HepG2 (cell line): ENCODE results near the gene STX12.

ENCODE experiments used
- GABPA ChIP-seq, 2 experiments: IDR thresholded peaks; 2 replicates each; pipeline ENCODE4 v1.6.1; 2011 to 2016; ENCODE audit warnings: low read depth in 2 of 2, low read length in 1 of 2, missing biosample characterization in 1 of 2, missing genetic modification characterization in 1 of 2
- MAZ ChIP-seq, 2 experiments: sonication (generic) in 1 of 2; formaldehyde crosslinking in 1 of 2; IDR thresholded peaks; 2 replicates each; pipeline versions ENCODE4 v1.5.0 to v1.6.1; 2012 to 2020; ENCODE audit warnings: low read depth in 2 of 2, mild to moderate bottlenecking in 2 of 2, borderline replicate concordance in 1 of 2, improper control_type of control experiment in 1 of 2, low read length in 1 of 2, missing genetic modification reagents in 1 of 2, moderate library complexity in 1 of 2
- MXI1 ChIP-seq: IDR thresholded peaks from 3 replicates; pipeline ENCODE4 v1.6.1; 2012; ENCODE audit warnings: low read depth, low read length, inconsistent platforms, borderline replicate concordance
- POLR2A ChIP-seq, 2 experiments: IDR thresholded peaks; 2 replicates each; pipeline ENCODE4 v1.6.1; 2011; ENCODE audit warnings: low read depth in 2 of 2, low read length in 2 of 2, mild to moderate bottlenecking in 1 of 2, moderate library complexity in 1 of 2; ENCODE audit not compliant: insufficient read depth in 1 of 2
- ZKSCAN1 ChIP-seq: fragments of 150-350 bp; IDR thresholded peaks from 2 replicates; pipeline ENCODE4 v1.6.1; 2014; ENCODE audit warnings: low read length
- ZNF101 ChIP-seq: sonication (generic); formaldehyde crosslinking; IDR thresholded peaks from 2 replicates; pipeline ENCODE4 v1.4.0; 2020; ENCODE audit warnings: mild to moderate bottlenecking, low read depth, missing genetic modification reagents, borderline replicate concordance
- TF ChIP-seq, protein P1 (sequence below): sonication (generic); formaldehyde crosslinking; IDR thresholded peaks from 2 replicates; pipeline ENCODE4 v1.4.0; 2020; ENCODE audit warnings: missing genetic modification reagents

- TF ChIP-seq ZNF101 (CRISPR knock-in tag) (no peak), MXI1 (no peak), ZKSCAN1 (peak; percentile 84), GABPA (IDR thresholded peaks at IDR 0.05; ENCODE audit: low read depth, low read length) (no peak), GABPA (CRISPR knock-in tag; IDR thresholded peaks at IDR 0.05; ENCODE audit: low read depth) (0 out of 2 replicates have a peak, but pooled peaks have one; percentile 26), POLR2A (IDR thresholded peaks at IDR 0.05; ENCODE audit: insufficient read depth in 1 of 2, low read depth in 2 of 2, low read length in 2 of 2) (no peak), MAZ (IDR thresholded peaks at IDR 0.05; ENCODE audit: borderline replicate concordance, low read depth, low read length) (no peak), MAZ (CRISPR knock-in tag; IDR thresholded peaks at IDR 0.05; ENCODE audit: low read depth) (no peak)
- TF ChIP-seq, protein P1, sequence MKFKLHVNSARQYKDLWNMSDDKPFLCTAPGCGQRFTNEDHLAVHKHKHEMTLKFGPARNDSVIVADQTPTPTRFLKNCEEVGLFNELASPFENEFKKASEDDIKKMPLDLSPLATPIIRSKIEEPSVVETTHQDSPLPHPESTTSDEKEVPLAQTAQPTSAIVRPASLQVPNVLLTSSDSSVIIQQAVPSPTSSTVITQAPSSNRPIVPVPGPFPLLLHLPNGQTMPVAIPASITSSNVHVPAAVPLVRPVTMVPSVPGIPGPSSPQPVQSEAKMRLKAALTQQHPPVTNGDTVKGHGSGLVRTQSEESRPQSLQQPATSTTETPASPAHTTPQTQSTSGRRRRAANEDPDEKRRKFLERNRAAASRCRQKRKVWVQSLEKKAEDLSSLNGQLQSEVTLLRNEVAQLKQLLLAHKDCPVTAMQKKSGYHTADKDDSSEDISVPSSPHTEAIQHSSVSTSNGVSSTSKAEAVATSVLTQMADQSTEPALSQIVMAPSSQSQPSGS: no peak
These were observed 58.8 kb downstream of the STX12 start for GRCh38 chr1:27831568-27832410.
